ENCODE data around the gene TMEM107.

DNA sequence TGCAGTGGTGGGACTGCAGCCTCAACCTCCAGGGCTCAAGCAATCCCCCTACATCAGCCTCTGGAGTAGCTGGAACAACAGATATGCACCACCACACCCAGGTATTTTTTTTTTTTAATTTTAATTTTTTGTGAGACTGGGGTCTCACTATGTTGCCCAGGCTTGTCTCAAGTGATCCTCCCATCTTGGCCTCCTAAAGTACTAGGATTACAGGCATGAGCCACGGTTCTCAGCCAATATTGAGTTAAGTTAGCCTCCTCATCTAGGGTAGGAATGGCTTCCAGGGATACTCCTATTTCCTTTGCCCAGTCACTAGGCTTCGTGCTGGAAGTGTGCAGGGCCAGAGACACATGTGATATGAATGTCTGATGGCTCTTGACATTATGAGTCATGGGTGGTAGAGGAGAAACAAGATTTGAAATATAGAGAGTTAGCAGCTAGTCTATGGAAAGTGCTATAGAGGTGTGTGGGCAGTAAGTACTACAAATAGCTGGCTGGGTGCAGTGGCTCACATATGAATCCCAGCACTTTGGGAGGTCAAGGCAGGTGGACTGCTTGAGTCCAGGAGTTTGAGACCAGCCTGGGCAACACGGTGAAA, 44.2 kb downstream of the TMEM107 start:
- TF ChIP-seq, protein P1, sequence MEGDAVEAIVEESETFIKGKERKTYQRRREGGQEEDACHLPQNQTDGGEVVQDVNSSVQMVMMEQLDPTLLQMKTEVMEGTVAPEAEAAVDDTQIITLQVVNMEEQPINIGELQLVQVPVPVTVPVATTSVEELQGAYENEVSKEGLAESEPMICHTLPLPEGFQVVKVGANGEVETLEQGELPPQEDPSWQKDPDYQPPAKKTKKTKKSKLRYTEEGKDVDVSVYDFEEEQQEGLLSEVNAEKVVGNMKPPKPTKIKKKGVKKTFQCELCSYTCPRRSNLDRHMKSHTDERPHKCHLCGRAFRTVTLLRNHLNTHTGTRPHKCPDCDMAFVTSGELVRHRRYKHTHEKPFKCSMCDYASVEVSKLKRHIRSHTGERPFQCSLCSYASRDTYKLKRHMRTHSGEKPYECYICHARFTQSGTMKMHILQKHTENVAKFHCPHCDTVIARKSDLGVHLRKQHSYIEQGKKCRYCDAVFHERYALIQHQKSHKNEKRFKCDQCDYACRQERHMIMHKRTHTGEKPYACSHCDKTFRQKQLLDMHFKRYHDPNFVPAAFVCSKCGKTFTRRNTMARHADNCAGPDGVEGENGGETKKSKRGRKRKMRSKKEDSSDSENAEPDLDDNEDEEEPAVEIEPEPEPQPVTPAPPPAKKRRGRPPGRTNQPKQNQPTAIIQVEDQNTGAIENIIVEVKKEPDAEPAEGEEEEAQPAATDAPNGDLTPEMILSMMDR (IDR thresholded peaks at IDR 0.05; ENCODE audit: insufficient read depth, low read length, poor library complexity, severe bottlenecking), result no peak
- no peak for TF ChIP-seq EZH2phosphoT487 (conservative IDR thresholded peaks at IDR 0.05; ENCODE audit: low read length)
